CD4-positive, alpha-beta T cell (primary cell): ENCODE measurements around the gene FBXW11. TPM values are rescaled to one million over a fixed set of nuclear protein-coding genes. Genes with fewer than 3 reads are reported as not detected.

Experiments
- ATAC-seq: fragments of 200-7000 bp; cut with Tn5 transposase; one replicate; pipeline ENCODE4 v1.10.0; 2022; ENCODE audit warnings: mild to moderate bottlenecking; ENCODE audit not compliant: poor library complexity
- CTCF ChIA-PET: fragments of 350-600 bp; sonication (Branson Sonifier 250); formaldehyde crosslinking; loops from one replicate; lab custom pipeline; 2021; ENCODE audit warnings: antibody characterized with exemption, inconsistent platforms; lab: Charles Lee
- POLR2A ChIA-PET: fragments of 350-600 bp; sonication (Branson Sonifier 250); formaldehyde crosslinking; loops from one replicate; lab custom pipeline; 2021; ENCODE audit warnings: antibody characterized with exemption, inconsistent platforms; lab: Charles Lee
- DNase-seq, 14 experiments: peaks; one replicate each; pipeline ENCODE4 v3.0.0-alpha.2; 2013 to 2020; ENCODE audit warnings: mixed read lengths in 2 of 14
- H3K27ac ChIP-seq, 2 donors: one replicate each; pipeline versions ENCODE4 v1.5.1 to v1.7.0; 2013; ENCODE audit warnings: low read length in 2 of 2, low read depth in 1 of 2, mild to moderate bottlenecking in 1 of 2
- H3K27me3 ChIP-seq, 2 experiments: 1 replicate in 1 of 2; 2 replicates in 1 of 2; pipeline versions ENCODE4 v1.6.1 to v1.7.0; 2013; ENCODE audit warnings: low read length in 2 of 2, control low read depth in 1 of 2, mild to moderate bottlenecking in 1 of 2, moderate library complexity in 1 of 2; ENCODE audit not compliant: insufficient read depth in 2 of 2, control insufficient read depth in 1 of 2
- H3K36me3 ChIP-seq: one replicate; pipeline ENCODE4 v1.6.1; 2013; ENCODE audit warnings: low read length, control low read depth; ENCODE audit not compliant: insufficient read depth
- H3K4me1 ChIP-seq: one replicate; pipeline ENCODE4 v1.6.1; 2013; ENCODE audit warnings: low read length, control low read depth; ENCODE audit not compliant: insufficient read depth
- H3K4me3 ChIP-seq: one replicate; pipeline ENCODE4 v1.5.1; 2013; ENCODE audit warnings: mild to moderate bottlenecking, low read length, moderate library complexity
- H3K9me3 ChIP-seq, 2 experiments: 1 replicate in 1 of 2; 2 replicates in 1 of 2; pipeline versions ENCODE4 v1.6.1 to v1.7.0; 2013; ENCODE audit warnings: low read length in 2 of 2, mild to moderate bottlenecking in 2 of 2, control low read depth in 1 of 2, moderate library complexity in 1 of 2; ENCODE audit not compliant: control insufficient read depth in 1 of 2, insufficient read depth in 1 of 2
- H3K27ac Mint-ChIP-seq: one replicate; pipeline ENCODE4 v1.8.0; 2020; ENCODE audit warnings: mixed read lengths
- H3K27me3 Mint-ChIP-seq: one replicate; pipeline ENCODE4 v1.8.0; 2021; ENCODE audit warnings: mixed read lengths
- H3K36me3 Mint-ChIP-seq: one replicate; pipeline ENCODE4 v1.8.0; 2021; ENCODE audit warnings: low read depth, mixed read lengths
- H3K4me1 Mint-ChIP-seq: one replicate; pipeline ENCODE4 v1.8.0; 2021; ENCODE audit warnings: low read depth, mixed read lengths
- H3K4me3 Mint-ChIP-seq: one replicate; pipeline ENCODE4 v1.8.0; 2020; ENCODE audit warnings: mild to moderate bottlenecking, mixed read lengths
- H3K9me3 Mint-ChIP-seq: one replicate; pipeline ENCODE4 v1.8.0; 2020; ENCODE audit warnings: mixed read lengths
- CTCF ChIP-seq: fragments of 200-600 bp; IDR thresholded peaks from one replicate; pipeline ENCODE4 v1.8.0; 2022; ENCODE audit warnings: antibody characterized with exemption, mild to moderate bottlenecking
- intact Hi-C, 2 experiments: fragments of 100-400 bp; cut with DNase I in 1 of 2; cut with micrococcal nuclease in 1 of 2; formaldehyde crosslinking; loops; one replicate each; pipeline versions ENCODE4 v1.15.1 to v1.9.0; 2023 to 2025; cut with DNase I, micrococcal nuclease
- total RNA-seq, 174 experiments: library from RNA in 2 of 174; stranded (reverse) in 2 of 174; gene quantifications; one replicate each; pipeline ENCODE4 v1.2.3 and lab custom pipeline; 2021 to 2026

The FBXW11 gene
- total RNA-seq, 2 experiments from 2014 or later = 20.9 to 24.0 TPM

- H3K9me3 ChIP-seq = no peaks in the 10 kb centered on the region
- intact Hi-C loops = no loop called here
- no peak for TF ChIP-seq CTCF
- H3K27me3 Mint-ChIP-seq = no peaks in the 10 kb centered on the region
- no peaks in the 10 kb centered on the region for H3K4me1 Mint-ChIP-seq
- no peak overlapping the region for H3K27ac Mint-ChIP-seq
- H3K36me3 Mint-ChIP-seq = no peaks in the 10 kb centered on the region
- ChIA-PET CTCF (no interaction called here), POLR2A (no interaction called here)
- no peaks in the 10 kb centered on the region for H3K9me3 Mint-ChIP-seq
- ATAC-seq = no peak
- H3K27me3 ChIP-seq = no peaks in the 10 kb centered on the region
- no peak overlapping the region for H3K27ac ChIP-seq
- H3K4me3 ChIP-seq = no peak overlapping the region
- no peak overlapping the region for H3K4me3 Mint-ChIP-seq
- DNase-seq = no peak
- H3K36me3 ChIP-seq = no peaks in the 10 kb centered on the region
- H3K4me1 ChIP-seq = no peaks in the 10 kb centered on the region
Observed at GRCh38 chr5:171839112-171839511, 167.3 kb downstream of the FBXW11 start.

- CTCF ChIA-PET = no interaction called here
- Mint-ChIP-seq H3K36me3 (no peaks in the 10 kb centered on the region), H3K27ac (no peak overlapping the region), H3K27me3 (no peaks in the 10 kb centered on the region), H3K9me3 (peaks cover 4% of the 10 kb centered on the region), H3K4me3 (no peak overlapping the region), H3K4me1 (no peaks in the 10 kb centered on the region)
- no peak for ATAC-seq
- H3K4me3 ChIP-seq = no peak overlapping the region
- POLR2A ChIA-PET = no interaction called here
- intact Hi-C loops = no loop called here
- no peaks in the 10 kb centered on the region for H3K9me3 ChIP-seq
- no peak for DNase-seq
- no peaks in the 10 kb centered on the region for H3K36me3 ChIP-seq
- no peaks in the 10 kb centered on the region for H3K27me3 ChIP-seq
- no peaks in the 10 kb centered on the region for H3K4me1 ChIP-seq
- H3K27ac ChIP-seq = no peak overlapping the region
- no peak for TF ChIP-seq CTCF
Observed at GRCh38 chr5:171838066-171838465, 168.4 kb downstream of the FBXW11 start.

GRCh38 chr5:171837522-171837921 lies 168.9 kb downstream of the FBXW11 start:
- ChIA-PET CTCF (no interaction called here), POLR2A (no interaction called here)
- Histone ChIP-seq H3K27ac (no peak overlapping the region), H3K9me3 (no peaks in the 10 kb centered on the region), H3K36me3 (no peaks in the 10 kb centered on the region), H3K4me1 (no peaks in the 10 kb centered on the region), H3K27me3 (no peaks in the 10 kb centered on the region), H3K4me3 (no peak overlapping the region)
- no peak for TF ChIP-seq CTCF
- intact Hi-C loops = no loop called here
- no peak for DNase-seq
- H3K27me3 Mint-ChIP-seq = no peaks in the 10 kb centered on the region
- no peak overlapping the region for H3K4me3 Mint-ChIP-seq
- no peak for ATAC-seq
- H3K27ac Mint-ChIP-seq = no peak overlapping the region
- no peaks in the 10 kb centered on the region for H3K36me3 Mint-ChIP-seq
- H3K9me3 Mint-ChIP-seq = peaks cover 7% of the 10 kb centered on the region
- no peaks in the 10 kb centered on the region for H3K4me1 Mint-ChIP-seq
